ENCODE measurements around the gene NOTCH1. TPM values are rescaled to one million over a fixed set of nuclear protein-coding genes. Genes with fewer than 3 reads are reported as not detected.

NOTCH1 gene
- total RNA-seq, 6 experiments from 2014 or later: 12.1 to 17.1 (median 14.7) TPM

DNA sequence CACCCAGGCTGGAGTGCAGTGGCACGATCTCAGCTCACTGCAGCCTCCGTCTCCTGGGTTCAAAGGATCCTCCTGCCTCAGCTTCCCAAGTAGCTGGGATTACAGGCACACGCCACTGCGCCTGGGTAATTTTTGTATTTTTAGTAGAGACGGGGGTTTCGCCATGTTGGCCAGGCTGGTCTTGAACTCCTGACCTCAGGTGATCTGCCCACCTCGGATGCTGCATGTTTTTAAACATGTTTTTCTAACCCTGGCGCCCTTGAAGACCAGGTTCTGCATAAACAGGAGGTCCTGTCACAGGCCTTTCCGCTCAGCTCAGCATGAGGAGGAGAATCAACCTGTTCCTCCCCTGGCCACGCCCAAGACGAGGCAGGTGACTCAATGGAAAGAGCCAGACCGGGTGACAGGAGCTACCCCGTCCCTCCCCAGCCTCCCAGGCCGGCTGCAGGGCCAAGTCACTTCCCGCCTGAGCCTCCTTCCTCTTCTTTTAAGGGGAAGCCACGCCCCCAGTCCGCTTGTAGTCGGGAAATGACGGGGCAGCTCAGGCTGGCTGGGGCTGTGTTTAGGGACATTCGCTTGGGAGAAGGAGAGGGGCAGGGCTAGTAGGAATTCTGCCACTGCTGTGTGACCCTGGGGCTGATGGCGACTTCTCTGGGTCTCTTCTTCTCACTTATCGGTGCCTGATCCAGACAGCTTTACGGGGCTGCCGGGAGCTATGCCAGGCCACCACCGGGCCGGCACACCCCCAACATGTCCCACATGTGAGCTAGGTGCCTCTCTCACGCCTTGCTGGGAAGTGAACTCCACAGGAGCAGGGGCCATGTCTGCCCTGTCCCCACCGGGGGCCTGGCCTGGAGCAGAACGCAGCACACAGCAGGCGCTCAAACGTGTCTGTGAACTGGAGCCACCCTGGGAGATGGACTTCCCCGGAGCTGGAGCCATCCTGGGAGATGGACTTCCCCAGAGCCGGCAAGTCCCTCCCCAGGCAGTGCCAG is 6.1 kb downstream of the NOTCH1 start:
- peaks cover 3% of the 10 kb centered on the region; the same call in 1 of the 2 replicates for H3K27me3 Mint-ChIP-seq (ENCODE audit: insufficient read depth)
- H3K4me1 Mint-ChIP-seq (ENCODE audit: low read depth): no peaks in the 10 kb centered on the region
- TF ChIP-seq, protein P1, sequence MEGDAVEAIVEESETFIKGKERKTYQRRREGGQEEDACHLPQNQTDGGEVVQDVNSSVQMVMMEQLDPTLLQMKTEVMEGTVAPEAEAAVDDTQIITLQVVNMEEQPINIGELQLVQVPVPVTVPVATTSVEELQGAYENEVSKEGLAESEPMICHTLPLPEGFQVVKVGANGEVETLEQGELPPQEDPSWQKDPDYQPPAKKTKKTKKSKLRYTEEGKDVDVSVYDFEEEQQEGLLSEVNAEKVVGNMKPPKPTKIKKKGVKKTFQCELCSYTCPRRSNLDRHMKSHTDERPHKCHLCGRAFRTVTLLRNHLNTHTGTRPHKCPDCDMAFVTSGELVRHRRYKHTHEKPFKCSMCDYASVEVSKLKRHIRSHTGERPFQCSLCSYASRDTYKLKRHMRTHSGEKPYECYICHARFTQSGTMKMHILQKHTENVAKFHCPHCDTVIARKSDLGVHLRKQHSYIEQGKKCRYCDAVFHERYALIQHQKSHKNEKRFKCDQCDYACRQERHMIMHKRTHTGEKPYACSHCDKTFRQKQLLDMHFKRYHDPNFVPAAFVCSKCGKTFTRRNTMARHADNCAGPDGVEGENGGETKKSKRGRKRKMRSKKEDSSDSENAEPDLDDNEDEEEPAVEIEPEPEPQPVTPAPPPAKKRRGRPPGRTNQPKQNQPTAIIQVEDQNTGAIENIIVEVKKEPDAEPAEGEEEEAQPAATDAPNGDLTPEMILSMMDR (IDR thresholded peaks at IDR 0.05): no peak
- H3K36me3 Mint-ChIP-seq (ENCODE audit: low read depth): no peaks in the 10 kb centered on the region
- H3K27ac Mint-ChIP-seq: no peak overlapping the region
- H3K4me3 Mint-ChIP-seq: no peak overlapping the region
- H3K9me3 Mint-ChIP-seq: no peaks in the 10 kb centered on the region
- DNase-seq: no peak

DNA sequence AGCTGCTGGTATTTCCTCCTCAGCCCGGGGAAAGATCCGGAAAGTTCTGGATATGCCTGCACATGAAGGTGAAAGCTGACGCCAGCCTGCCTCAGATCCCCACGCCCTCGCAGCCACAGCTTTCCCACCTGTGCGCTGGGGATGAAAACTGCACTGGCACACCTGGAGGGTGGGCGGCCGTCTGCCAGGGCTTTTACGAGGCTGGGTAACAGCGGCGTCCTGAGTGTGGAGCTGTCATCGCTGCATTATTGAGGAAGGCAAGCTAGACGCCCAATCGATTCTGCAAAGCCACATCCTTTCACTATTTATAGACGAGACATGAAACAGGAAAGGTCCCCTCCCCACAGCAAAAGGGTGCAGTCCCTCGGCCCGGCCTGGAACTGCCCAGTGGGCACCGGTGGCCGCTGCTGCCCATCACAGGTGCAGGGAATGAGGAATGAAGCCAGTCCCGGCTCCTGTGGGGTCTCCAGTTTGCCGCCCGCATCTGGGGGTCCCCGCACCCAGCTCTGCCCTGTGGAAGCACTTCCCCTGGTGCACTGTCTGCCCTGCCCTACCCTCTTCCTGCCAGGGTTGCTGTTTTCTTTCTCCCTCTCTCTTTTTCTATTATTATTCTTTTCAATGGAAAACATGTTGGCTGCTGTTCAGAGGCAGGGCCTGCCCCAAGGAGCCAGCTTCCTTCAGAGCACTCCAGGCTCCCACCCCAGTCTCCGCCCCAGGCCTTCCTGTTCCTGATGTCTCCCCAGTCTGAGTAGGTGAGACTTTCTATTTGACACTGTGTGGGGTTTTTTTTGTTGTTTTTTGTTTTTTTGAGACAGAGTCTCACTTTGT is 7.0 kb downstream of the NOTCH1 start:
- Mint-ChIP-seq H3K9me3 (no peaks in the 10 kb centered on the region), H3K27ac (no peak overlapping the region), H3K36me3 (ENCODE audit: low read depth) (no peaks in the 10 kb centered on the region), H3K4me1 (ENCODE audit: low read depth) (no peaks in the 10 kb centered on the region), H3K27me3 (ENCODE audit: insufficient read depth) (peaks cover 3% of the 10 kb centered on the region; the same call in 1 of the 2 replicates), H3K4me3 (no peak overlapping the region)
- DNase-seq: no peak
- TF ChIP-seq, protein P1 (IDR thresholded peaks at IDR 0.05): no peak

DNA sequence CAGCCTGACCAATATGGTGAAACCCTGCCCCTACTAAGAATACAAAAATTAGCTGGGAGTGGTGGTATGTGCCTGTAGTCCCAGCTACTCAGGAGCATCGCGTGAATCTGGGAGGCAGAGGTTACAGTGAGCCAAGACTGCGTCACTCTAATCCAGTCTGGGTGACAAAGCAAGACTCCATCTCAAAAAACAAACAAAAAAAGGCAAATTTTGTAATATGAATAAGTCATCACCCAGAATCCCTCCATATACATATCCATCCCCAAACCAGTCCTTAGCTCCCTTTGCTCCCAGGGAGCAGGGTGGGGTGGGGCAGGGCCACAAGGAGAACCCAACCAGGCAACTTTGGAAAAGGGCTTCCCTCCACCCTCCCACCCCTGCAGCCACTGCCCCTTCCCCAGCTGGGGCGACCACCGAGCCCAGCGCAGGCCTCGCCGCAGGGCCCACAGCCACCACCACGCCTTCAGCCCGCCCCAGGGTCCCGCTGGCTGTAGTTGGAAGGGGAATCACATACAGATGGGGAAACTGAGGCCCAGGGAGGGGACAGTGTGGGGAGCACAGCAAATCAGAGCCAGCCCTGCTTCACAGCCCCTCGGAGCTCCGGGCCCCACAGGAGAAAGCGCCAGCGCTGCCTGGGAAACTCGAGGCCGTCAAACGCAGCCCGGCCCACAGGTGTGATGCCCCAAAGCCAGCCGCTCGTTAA is 7.8 kb downstream of the NOTCH1 start:
- Mint-ChIP-seq H3K9me3 (no peaks in the 10 kb centered on the region), H3K27ac (no peak overlapping the region)
- no peak for DNase-seq

DNA sequence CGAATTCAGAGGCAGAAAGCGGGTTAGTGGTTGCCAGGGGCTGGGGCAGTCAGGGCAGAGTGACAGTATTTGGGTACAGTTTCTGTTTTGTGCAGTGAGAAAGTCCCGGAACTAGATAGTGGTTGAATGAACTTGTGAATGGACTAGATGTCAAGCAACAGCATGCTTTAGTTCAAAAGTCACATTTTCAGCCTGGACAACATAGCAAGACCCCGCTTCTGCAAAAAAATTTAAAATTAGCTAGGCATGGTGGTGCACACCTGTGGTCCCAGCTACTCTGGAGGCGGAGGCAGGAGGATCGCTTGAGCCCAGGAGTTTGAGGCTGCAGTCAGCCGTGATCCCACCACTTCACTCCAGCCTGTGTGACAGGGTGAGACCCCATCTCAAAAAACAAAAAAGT is 8.4 kb downstream of the NOTCH1 start:
- no peaks in the 10 kb centered on the region for H3K9me3 Mint-ChIP-seq
- DNase-seq: no peak
- H3K27ac Mint-ChIP-seq: no peak overlapping the region
- TF ChIP-seq, protein P1 (IDR thresholded peaks at IDR 0.05): no peak
- H3K27me3 Mint-ChIP-seq (ENCODE audit: insufficient read depth): peaks cover 3% of the 10 kb centered on the region; the same call in 1 of the 2 replicates
- no peaks in the 10 kb centered on the region for H3K36me3 Mint-ChIP-seq (ENCODE audit: low read depth)
- no peak overlapping the region for H3K4me3 Mint-ChIP-seq
- no peaks in the 10 kb centered on the region for H3K4me1 Mint-ChIP-seq (ENCODE audit: low read depth)

More for the DNA sequence above, 7.8 kb downstream of the NOTCH1 start:
- Mint-ChIP-seq H3K4me1 (ENCODE audit: low read depth) (no peaks in the 10 kb centered on the region), H3K27me3 (ENCODE audit: insufficient read depth) (peaks cover 3% of the 10 kb centered on the region; the same call in 1 of the 2 replicates), H3K36me3 (ENCODE audit: low read depth) (no peaks in the 10 kb centered on the region), H3K4me3 (no peak overlapping the region)
- TF ChIP-seq, protein P1 (IDR thresholded peaks at IDR 0.05): no peak

DNA sequence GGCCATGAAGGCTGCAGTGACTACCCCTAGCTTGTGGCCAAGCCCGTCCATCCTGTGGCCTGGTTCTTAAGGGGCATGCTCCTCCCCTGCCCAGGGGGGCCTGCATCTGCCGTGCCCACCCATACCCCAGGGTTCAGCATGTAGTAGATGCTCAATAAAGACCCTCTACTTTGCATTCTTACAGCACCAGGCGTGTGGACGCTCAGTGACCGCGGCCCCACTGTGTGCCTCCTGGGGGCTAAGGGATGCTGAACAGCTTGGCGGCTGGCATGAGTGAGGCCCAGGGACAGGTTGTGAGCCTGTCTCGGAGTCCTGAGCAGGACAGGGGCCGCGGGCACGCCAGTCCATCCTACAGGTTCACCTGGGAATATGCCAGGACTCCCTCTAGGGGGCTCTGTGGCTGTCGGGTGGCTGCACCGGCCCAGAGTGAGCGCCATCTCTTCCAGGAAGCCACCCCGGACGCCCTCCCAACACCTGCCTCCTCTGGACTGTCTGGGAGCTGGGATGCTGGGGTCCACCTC is 9.1 kb downstream of the NOTCH1 start:
- no peak overlapping the region for H3K4me3 Mint-ChIP-seq
- no peaks in the 10 kb centered on the region for H3K36me3 Mint-ChIP-seq (ENCODE audit: low read depth)
- TF ChIP-seq, protein P1 (IDR thresholded peaks at IDR 0.05): peak; percentile 31; the same call in 1 of the 2 replicates
- no peak for DNase-seq
- H3K4me1 Mint-ChIP-seq (ENCODE audit: low read depth): no peaks in the 10 kb centered on the region
- peaks cover 3% of the 10 kb centered on the region; the same call in 1 of the 2 replicates for H3K27me3 Mint-ChIP-seq (ENCODE audit: insufficient read depth)
- no peak overlapping the region for H3K27ac Mint-ChIP-seq
- no peaks in the 10 kb centered on the region for H3K9me3 Mint-ChIP-seq

All from HFFc6 (cell line).